ENCODE measurements around the gene FIGNL1. TPM values are rescaled to one million over a fixed set of nuclear protein-coding genes. Genes with fewer than 3 reads are reported as not detected.

The FIGNL1 gene
- polyA plus RNA-seq, 1 donor: 12.0 TPM

DNA sequence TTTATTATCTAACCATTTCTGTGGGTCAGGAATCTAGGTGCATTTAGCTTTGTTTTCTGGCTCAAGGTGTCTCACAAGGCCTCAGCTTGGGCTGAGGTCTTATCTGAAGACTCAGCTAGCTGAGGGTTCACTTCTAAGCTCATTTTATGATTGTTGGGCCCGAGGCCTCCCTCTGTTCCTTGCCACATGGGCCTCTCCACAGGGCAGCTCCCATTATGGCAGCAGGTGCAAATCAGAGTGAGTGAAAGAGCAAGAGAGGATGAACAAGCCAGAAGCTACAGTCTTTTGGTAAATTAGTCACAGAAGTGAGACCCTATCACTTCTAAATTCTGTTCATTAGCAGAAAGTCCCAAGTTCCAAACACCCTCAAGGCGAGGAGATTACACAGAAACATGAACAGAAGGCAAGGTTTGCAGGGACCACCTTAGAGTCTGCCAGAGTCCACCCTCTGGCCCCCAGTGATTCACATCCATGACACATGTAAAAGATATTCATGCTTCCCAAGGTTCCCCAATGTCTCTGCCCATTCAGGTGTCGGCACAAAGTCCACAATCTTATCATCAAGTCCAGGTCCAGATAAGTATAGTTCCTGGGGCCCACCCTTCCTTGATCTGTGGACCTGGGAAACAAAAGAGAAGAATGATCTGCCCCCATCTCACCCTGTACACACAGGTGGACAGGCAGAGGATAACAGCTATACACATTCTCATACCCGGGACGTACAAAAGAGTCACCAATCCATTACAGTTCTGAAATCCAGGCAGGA lies 23.7 kb downstream of the FIGNL1 start:
- DNase-seq: no peak

DNA sequence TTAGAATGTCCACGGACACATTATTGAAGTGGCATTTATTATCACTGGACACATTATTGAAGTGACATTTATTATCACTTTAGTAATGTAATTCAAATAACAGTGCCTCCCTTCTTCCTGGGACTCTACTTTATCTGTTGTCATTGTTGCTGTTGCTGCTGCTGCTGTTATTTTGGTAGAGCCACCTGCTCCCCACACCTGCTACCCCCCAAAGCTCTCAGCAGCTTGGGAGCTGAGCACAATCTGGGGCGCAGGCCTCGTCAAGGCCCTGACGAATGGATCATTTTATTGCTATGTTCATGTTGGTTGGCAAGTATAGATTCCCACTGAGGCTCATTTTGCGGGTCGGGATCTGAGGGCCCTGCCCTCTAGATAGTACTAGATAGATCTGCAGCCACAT lies 24.8 kb downstream of the FIGNL1 start:
- DNase-seq: no peak

DNA sequence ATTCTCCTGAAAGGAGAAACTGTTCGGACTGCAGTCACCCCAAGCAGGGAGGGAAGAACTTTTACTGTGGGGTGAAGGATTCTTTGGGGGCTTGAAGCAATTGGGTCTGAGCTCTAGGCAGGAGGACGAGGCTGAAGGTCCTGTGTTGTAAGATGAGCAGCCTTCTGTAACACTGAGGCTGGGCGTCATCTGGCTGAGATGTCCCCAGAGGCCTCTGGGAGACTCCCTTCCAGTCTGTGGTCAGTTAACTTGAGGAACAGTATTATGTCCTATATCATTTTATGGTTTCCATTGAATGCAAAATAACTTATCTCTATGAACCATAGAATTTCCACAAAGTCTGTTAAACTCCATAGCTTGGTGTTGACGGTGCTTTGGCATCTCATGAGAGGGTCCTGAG lies 26.3 kb downstream of the FIGNL1 start:
- DNase-seq: no peak

DNA sequence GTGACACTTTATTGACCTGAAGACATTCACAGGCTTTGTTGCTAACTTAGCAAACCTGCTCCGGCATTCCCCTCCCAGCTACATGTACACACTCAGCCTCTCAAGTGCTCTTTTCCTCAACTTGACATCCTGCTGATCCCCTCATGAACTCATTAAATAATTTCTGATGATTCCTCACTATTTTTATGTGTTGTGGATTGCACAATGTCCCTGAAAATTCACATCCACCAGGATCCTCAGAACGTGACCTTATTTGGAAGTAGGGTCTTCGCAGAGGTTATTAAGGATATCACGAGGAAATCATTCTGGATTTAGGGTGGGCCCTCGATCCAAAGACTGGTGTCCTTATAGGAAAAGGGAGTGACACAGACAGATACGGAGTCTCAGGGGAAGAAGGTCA lies 27.3 kb downstream of the FIGNL1 start:
- DNase-seq: no peak

DNA sequence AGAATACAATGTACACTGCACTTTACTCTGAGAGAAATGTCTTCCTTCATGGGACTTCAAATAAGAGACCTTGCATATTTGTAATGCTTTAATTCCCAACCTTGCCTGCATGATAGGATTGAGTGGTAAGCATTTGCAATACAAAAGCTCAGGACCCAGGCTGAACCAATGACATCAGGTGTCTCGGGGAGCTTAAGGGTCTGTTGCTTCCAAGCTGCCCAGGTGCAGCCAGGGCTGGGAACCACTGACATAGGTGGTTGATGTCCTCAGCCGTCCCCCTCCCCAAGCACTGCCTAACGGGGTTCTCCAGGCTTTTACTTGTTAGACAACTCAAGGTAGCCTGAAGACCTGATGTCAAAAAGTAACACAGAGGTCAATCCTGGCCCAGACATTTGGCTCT lies 29.1 kb downstream of the FIGNL1 start:
- DNase-seq: no peak

DNA sequence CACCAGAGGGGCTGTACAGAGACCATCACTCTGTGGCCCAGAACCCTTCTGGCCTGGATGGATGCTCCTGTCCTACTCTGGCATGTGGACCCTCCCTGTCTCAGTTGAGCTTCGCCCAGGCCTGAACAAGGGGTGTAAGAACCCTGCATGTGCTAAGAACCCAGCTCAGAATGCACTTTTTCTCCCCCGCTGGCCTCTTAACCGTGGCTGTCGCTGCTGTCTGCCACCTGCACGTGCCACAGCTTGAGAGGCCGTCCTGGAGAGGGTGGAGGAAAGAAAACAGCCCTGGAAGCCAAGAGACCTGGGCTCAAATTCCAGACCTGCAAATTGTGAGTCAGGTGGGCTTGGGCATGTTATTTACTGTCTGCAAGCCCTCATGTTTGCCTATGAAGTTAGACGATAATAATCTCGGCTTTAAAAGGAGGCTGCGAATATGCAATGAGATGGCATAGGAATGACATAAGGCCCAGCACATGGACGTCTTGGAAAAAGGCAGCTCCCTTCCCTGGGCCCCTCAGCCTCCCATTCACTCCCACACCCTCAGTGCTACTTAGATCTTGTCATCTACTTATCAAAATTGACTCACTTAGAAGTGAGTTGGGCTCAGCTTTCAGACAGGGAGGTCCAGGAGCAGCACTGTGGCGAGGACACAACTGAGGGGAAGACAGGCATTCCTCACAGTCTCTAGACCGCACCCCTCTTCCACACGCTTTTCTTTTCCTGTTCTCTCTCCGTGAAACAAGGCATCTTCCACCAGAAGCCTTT lies 31.4 kb downstream of the FIGNL1 start:
- no peak for DNase-seq

DNA sequence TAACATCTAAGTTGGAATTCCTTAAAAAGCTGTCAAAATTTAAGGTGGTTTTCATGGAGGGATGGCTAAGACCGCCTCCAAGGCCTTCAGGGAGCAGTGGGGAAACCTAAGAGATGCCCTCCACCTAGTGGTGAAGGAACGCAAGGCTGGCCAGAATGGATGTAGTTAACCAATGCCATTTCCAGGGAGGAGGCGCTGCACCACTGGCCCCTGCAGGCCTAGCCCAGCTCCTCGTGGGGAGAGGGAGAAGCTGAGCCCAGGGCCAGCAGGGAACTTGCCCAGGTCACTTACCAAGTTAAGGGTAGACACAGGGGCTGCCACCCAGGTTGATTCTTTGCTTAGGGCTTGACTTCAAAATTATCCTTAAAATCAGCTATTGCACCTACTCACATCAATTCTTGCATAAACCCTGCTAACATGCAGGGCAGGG lies 32.0 kb downstream of the FIGNL1 start:
- DNase-seq: peak; percentile 44

DNA sequence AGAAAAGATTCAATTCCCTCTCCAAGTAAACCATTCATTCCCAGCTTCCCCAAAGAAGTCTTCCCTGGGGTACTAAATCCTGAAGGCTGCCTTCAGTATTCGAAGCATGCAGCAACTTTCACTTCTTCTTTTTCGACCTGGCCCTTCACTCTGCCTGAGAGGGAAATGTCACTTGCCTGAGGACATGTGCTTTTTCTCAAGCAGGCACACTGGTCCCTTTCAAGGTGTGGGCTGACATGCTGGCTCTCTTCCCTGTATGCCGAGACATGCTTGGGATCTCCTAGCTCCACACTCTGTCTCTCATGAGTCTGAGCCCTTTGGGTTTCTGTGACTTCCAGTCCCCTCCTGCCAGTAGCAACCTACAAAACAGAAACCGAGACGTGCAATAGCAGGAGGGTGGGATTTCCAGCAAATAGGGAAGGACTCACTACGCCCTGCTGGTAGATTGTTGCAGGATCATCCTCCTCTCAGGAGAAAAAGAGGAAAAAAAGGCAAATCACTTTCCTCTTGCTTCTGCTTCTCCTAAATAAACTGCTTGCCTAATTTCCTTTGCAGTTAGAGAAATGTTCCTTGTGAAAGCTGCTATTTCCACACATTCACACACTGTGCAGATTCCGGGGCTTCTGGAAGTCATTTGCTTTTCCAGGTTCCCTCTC lies 33.5 kb downstream of the FIGNL1 start:
- DNase-seq: no peak

DNA sequence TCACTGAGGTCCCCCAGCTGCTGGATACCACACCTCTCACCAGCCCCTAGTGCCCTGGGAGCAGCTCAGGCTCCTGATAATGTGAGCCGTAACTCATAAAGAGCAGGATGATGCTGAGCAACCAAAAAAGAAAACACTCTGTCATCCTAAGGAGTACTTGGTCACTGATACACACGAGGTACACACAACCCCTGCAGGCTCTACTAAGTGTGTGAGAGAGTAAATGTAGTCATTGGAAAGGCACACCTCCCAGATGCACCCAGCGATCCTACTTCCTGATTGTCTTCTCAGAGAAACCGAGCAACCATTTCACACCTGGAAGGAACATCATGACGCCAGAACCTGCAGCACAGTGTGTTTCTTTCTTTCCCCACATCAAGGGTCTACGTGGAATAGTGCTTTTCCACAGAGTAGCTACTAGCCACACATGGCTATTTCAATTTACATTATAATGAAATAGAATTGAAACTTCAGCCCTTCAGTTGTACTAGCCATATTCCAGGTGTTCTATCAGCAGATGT lies 34.2 kb downstream of the FIGNL1 start:
- DNase-seq: no peak

DNA sequence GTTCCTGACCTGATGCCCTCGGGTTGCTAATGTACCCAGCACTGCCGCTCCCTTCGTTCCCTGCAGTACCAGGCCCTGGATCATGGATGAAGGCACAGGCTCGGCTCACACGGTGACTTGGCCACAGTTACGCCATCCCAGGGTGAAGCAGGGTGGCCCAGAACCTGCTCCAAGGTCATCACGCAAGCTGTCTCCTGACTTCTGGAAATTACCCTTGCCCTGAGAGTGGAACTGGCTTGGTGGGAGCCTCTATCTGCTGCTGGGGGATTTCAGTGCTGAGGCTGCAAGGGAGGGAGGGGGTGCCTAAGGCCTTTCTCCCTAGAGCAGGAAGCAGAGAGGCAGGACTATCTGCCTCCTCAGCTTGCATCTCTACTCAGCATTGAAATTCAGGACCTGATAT lies 36.6 kb downstream of the FIGNL1 start:
- no peak for DNase-seq

DNA sequence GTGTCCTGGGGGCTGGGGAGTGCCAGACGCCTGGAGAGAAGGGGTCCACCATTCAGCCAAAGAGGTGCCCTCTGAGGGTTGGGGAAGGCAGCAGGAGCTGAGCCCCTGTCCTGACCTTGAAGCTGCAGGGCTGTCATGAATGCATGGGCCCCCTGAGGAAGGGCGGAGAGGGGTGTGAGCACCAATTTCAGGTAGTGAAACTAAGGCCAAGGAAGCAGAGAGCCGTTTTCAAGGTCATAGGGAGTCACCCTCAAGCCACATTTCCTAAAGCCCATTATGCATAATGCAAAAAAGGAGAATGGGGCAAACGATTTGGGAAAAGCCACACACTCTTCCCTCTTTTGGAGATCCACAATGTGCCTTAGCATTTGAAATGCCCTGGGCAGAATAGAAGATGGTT lies 37.2 kb downstream of the FIGNL1 start:
- no peak for DNase-seq

DNA sequence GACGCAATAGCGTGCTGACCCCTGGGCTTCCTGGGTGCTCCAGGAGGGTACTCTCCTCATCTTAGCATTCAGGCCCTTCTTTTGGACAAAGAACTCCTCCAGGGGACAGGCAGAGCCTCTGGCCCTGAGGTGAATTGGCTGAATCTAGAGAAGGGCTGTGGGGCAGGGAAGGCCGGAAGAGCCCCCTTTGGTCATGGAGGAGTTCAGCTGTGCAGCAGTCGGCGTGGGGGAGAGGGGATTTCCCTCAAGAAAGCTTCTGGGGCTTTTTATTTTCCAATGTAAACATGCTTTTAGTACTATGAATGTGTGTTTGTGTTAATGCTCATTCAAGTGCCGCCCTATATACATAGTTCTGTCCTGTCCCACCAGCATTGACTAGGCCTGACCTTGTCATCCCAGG lies 38.8 kb downstream of the FIGNL1 start:
- DNase-seq: no peak

DNA sequence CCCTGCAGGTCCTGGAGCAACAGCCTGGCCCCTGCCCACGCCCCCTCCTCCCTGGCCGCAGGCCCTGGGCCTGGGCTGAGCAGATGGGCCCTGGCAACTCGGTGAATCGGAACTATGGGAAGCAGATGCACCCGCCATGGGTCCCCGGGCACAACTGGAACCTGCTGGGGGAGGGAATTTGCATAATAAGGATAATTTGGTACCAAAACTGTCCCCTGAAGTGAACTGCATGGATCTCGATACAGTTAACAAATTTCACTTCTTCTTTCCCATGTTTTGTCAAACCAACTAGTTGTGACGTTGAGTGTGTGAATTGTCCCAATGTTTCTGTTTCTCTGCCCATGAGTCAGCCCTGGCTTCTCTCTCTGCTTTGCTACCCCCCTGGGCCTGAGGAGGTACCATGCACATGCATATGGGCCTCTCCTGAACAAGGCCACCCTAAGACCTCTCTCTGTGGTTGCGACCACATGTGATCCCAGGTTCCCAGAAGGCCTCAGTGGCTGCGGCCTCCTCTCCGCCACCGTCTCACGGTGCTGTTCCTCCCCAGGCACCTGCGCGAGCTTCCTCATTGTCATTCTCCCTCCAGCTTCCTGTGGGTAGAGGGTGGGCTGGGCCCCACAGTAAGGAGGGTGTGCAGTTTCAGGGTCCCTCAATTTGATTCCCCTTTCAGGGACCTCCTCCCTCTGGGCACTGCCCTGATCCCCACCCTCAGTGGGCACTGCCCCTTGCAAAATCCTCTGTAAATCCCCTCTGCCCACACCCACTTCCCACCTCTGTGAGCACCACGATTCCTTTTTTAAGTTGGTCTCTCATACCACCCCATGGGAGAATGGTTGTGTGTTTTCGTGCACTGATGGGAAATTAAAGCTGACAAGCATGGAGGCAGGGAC lies 40.0 kb downstream of the FIGNL1 start:
- no peak for DNase-seq

DNA sequence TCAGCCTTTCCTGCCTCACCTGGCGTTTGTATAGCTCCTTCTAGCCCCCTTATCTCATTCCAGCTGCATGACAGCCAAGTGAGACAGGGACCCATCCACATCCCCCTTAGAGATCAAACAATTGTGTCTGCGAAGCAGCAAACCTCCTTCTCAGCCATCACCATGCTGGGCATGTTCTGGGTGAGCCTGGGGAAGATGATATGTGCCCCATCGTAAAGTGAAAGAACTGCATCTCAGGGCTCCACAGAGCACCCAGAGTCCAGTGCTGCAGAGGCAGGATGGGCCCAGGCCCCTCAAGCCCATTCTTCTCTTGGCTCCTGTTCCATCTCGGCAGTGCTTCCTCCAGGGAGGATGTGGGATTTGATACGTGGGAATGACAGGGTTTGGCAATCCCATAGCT lies 43.2 kb downstream of the FIGNL1 start:
- no peak for DNase-seq

DNA sequence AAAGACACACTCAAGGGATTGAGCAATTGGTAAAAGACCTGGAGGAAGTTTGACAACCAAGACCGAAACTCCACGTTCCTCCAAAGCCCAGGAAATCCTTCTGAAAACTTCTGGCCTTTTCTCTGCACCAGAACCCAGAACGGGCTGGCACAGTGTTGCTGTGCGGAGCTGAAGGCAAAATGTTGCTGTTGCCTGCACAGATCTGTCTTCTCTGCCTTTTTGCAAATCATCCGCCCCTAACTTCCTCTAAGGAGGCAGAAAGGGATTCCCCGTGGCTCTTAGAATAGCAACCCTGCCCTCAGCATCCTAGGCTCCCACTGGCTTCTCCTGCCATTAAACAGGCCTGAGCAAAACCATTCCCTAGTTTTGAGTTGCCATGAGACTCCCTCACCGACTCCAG lies 44.9 kb downstream of the FIGNL1 start:
- DNase-seq: no peak

DNA sequence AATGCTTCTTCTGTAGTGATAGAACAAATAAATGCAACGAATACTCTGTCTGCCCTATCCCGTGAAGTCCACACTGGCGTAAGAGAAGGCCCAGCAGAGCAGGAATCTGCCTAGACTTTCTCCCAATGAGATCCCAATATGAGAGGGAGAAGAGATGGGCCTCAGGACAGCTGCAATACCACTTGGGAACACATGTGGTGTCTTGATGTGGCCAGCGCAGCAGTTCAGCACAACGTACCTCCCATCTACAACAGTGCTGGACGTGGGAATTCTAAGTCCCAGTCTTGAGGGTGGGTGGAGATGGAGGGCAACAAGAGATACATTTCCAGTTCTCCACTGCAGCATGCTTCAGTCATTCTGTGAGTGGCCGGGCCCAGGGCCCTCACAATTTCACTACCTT lies 45.8 kb downstream of the FIGNL1 start:
- DNase-seq: no peak

DNA sequence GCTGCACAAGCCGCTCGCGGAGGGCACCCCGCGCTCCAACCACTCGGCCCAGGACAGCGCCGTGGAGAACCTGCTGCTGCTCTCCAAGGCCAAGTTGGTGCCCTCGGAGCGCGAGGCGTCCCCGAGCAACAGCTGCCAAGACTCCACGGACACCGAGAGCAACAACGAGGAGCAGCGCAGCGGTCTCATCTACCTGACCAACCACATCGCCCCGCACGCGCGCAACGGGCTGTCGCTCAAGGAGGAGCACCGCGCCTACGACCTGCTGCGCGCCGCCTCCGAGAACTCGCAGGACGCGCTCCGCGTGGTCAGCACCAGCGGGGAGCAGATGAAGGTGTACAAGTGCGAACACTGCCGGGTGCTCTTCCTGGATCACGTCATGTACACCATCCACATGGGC lies 50.0 kb downstream of the FIGNL1 start:
- DNase-seq: no peak

DNA sequence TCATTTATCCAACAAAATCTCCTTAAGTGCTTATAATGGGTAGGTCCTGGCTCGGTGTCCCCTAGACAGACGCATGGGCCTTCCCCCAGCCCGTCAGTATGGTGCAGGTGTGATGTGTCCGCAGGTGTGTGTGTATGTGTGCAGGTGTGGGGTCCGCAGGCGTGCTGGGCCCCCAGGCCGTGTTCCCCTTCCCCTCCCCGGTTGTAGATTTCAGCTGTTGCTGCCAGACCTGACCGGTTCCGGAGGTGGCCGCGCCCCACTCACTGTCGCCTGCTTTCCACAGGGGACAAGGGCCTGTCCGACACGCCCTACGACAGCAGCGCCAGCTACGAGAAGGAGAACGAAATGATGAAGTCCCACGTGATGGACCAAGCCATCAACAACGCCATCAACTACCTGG lies 50.5 kb downstream of the FIGNL1 start:
- DNase-seq: no peak

DNA sequence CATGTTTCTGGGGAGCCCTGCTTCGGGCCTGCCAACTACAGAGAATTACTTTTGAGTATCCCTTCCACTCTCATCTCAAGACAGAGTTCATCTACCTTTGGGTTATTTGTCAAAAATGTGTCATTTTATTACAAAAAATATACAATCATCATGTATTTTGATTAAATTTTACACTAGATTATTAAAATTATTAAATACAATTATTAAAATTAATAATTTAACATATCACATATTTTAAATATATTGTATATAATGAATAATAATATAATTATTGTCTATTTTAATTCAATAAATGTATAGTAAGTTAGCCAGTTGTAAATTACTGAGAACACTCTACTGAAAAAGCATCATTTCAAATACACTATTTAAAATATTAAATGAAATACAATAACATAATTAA lies 50.9 kb downstream of the FIGNL1 start:
- no peak for DNase-seq

DNA sequence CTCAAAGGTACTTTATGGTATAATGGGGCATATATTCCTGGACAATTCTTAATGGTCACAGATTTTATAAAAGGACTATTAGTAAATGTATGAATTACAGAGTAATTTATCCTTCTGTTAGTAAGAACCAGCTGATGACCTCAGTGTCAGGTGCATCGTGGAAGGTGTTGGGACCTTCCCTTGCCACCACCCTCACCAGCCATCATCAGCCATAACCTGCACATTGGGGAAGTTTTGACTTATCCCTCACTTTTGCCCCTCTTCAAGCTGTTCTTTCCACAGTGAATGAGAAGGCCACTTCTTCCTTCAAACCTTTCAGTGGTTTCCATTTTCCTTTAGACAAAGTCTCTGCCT lies 52.2 kb downstream of the FIGNL1 start:
- no peak for DNase-seq

DNA sequence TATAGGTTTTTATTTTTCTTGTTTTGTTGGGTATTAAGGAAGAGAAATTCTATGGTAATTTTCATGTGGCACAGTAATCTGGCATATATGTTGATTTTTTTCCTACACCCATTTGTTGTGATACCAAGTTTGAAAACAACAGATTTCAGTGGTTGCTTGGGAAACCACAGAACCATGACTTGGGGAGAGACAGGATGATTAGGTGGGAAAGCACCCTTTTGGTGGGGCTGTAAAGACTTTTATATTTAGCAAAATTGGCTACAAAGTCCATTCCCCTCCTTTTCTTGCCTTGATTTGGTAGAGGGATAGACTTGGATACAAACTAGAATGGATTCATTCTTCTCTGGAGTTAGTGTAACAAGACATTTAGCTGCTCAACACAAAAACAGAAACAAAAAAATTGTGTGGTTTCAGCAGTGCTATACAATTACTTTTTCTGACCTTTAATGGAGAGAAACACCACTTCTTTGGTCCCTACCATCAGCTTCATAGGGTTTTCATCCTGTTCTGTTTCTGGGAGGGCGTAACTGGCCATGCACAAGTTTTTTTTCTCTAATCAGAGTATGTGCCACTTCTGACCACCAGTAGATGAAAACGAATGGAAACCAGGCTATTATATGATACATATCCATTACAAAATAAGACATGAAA lies 52.7 kb downstream of the FIGNL1 start:
- no peak for DNase-seq

DNA sequence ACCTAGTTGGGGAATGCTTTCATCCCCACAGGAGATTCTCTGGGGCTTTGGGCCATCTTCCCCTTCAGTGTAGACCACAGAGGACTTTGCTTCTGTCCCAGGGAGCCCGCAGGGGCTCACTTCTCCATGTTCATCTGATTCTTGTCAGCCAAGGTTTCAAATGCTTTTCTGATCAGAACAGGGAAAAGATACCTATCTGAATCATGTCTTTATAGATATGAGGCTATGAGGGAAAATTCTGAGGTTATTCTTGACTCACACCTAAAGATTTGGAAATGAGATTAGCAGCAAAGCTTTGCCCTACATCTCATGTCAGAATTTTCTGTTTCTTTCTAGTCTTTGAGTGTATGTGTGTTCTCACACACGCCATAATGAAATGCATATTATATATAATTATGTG lies 53.3 kb downstream of the FIGNL1 start:
- DNase-seq: no peak
